OCI-LY7 (cell line): ENCODE measurements around the gene DENND1A. TPM values are rescaled to one million over a fixed set of nuclear protein-coding genes. Genes with fewer than 3 reads are reported as not detected.

Source experiments
- BruUV-seq: library from RNA; stranded (reverse); fragments of 400-500 nt; replicated peaks from 2 replicates; lab custom pipeline; 2021; lab: Mats Ljungman, UMichigan
- CTCF ChIA-PET: fragments of 300-600 bp; sonication (Branson Sonifier 250); formaldehyde crosslinking; loops from one replicate; lab custom pipeline; 2022; ENCODE audit warnings: antibody characterized with exemption; ENCODE audit not compliant: unreplicated experiment; lab: Charles Lee
- POLR2A ChIA-PET: fragments of 300-600 bp; sonication (Branson Sonifier 250); formaldehyde crosslinking; loops from one replicate; lab custom pipeline; 2022; ENCODE audit warnings: antibody characterized with exemption; lab: Charles Lee
- DNase-seq: peaks from one replicate; pipeline ENCODE4 v3.0.0-alpha.2; 2015; ENCODE audit warnings: low spot score
- H2AFZ ChIP-seq: fragments of 200-600 bp; sonication (generic), shearing (Covaris generic); 2 replicates; pipeline ENCODE4 v1.6.1; 2014; ENCODE audit warnings: mild to moderate bottlenecking, antibody characterized with exemption, low read length, moderate library complexity
- H3K27ac ChIP-seq: fragments of 200-600 bp; sonication (generic); 2 replicates; pipeline ENCODE4 v1.5.1; 2014; ENCODE audit warnings: mixed run types, low read depth, mild to moderate bottlenecking, moderate library complexity, low read length, inconsistent platforms; ENCODE audit not compliant: poor library complexity, severe bottlenecking
- H3K36me3 ChIP-seq: fragments of 200-600 bp; sonication (generic); 2 replicates; pipeline ENCODE4 v1.6.1; 2014; ENCODE audit warnings: mild to moderate bottlenecking, antibody characterized with exemption, low read length, moderate library complexity, mixed read lengths; ENCODE audit not compliant: insufficient read depth
- H3K4me1 ChIP-seq: fragments of 200-600 bp; sonication (generic); 2 replicates; pipeline ENCODE4 v1.5.1; 2014; ENCODE audit warnings: mild to moderate bottlenecking, low read length; ENCODE audit not compliant: insufficient read depth, poor library complexity, severe bottlenecking
- H3K4me2 ChIP-seq: fragments of 200-600 bp; sonication (generic); 2 replicates; pipeline ENCODE4 v1.6.1; 2014; ENCODE audit warnings: mild to moderate bottlenecking, low read length
- H3K4me3 ChIP-seq: fragments of 200-600 bp; sonication (generic); 2 replicates; pipeline ENCODE4 v1.5.1; 2014; ENCODE audit warnings: mild to moderate bottlenecking, low read depth, low read length; ENCODE audit not compliant: poor library complexity, severe bottlenecking
- H3K79me2 ChIP-seq: fragments of 200-600 bp; sonication (generic); 2 replicates; pipeline ENCODE4 v1.6.1; 2016; ENCODE audit warnings: low read depth, mild to moderate bottlenecking, low read length, moderate library complexity, mixed read lengths; ENCODE audit not compliant: insufficient read depth
- H3K9me2 ChIP-seq: fragments of 200-600 bp; sonication (generic); 2 replicates; pipeline ENCODE4 v1.6.1; 2016; ENCODE audit warnings: mild to moderate bottlenecking, low read length, mixed read lengths; ENCODE audit not compliant: insufficient read depth
- H3K9me3 ChIP-seq: fragments of 200-600 bp; sonication (generic); 2 replicates; pipeline ENCODE4 v1.6.1; 2014; ENCODE audit warnings: mild to moderate bottlenecking, mixed run types, low read length, mixed read lengths
- H4K20me1 ChIP-seq: fragments of 200-600 bp; sonication (generic); 2 replicates; pipeline ENCODE4 v1.6.1; 2014; ENCODE audit warnings: mild to moderate bottlenecking, antibody characterized with exemption, low read length, moderate library complexity, mixed read lengths; ENCODE audit not compliant: insufficient read depth
- CTCF ChIP-seq: fragments of 200-600 bp; sonication (generic); conservative IDR thresholded peaks from 2 replicates; pipeline ENCODE4 v1.5.1; 2014; ENCODE audit warnings: mild to moderate bottlenecking, antibody characterized with exemption, low read length, moderate library complexity, mixed read lengths
- EZH2phosphoT487 ChIP-seq: fragments of 200-600 bp; sonication (generic); IDR thresholded peaks from 2 replicates; pipeline ENCODE4 v1.6.1; 2018; ENCODE audit warnings: low read depth, borderline replicate concordance, mild to moderate bottlenecking, mixed run types, antibody characterized with exemption, low read length, moderate library complexity, mixed read lengths
- intact Hi-C: fragments of 100-400 bp; cut with micrococcal nuclease; formaldehyde crosslinking; loops from one replicate; pipeline ENCODE4 v1.10.0; 2022; ENCODE audit not compliant: unreplicated experiment
- total RNA-seq, 2 experiments: library from RNA; depleted of rRNA in 1 of 2; stranded (reverse); fragments of >200 nt in 1 of 2; shearing (Covaris generic) in 1 of 2; gene quantifications; 2 replicates each; pipeline ENCODE4 v1.2.3, GENCODE V29; 2014 to 2022

Gene DENND1A
- total RNA-seq, 2 experiments from 2014 or later: 17.9 to 36.3 TPM

- intact Hi-C loops: no loop called here
- Histone ChIP-seq H3K4me3 (no peak overlapping the region), H3K9me3 (no peaks in the 10 kb centered on the region), H3K9me2 (no peaks in the 10 kb centered on the region), H3K4me2 (no peak overlapping the region), H3K36me3 (no peaks in the 10 kb centered on the region), H3K79me2 (no peaks in the 10 kb centered on the region), H4K20me1 (no peaks in the 10 kb centered on the region), H3K4me1 (no peaks in the 10 kb centered on the region), H3K27ac (no peak overlapping the region), H2AFZ (no peak overlapping the region)
- BruUV-seq: no TSS peak
- CTCF ChIA-PET: no interaction called here
- POLR2A ChIA-PET: no interaction called here
- TF ChIP-seq EZH2phosphoT487 (no peak), CTCF (no peak)
- no peak for DNase-seq
Observed at GRCh38 chr9:123485216-123485615, 444.7 kb downstream of the DENND1A start.

- H3K36me3 ChIP-seq: no peaks in the 10 kb centered on the region
- H4K20me1 ChIP-seq: no peaks in the 10 kb centered on the region
- DNase-seq: no peak
- no peaks in the 10 kb centered on the region for H3K4me1 ChIP-seq
- H3K27ac ChIP-seq: no peak overlapping the region
- H2AFZ ChIP-seq: no peak overlapping the region
- no TSS peak for BruUV-seq
- intact Hi-C loops: no loop called here
- ChIA-PET CTCF (no interaction called here), POLR2A (no interaction called here)
- no peak for TF ChIP-seq EZH2phosphoT487
- no peak for TF ChIP-seq CTCF
- H3K4me3 ChIP-seq: no peak overlapping the region
- H3K79me2 ChIP-seq: no peaks in the 10 kb centered on the region
- H3K4me2 ChIP-seq: no peak overlapping the region
- no peaks in the 10 kb centered on the region for H3K9me2 ChIP-seq
- H3K9me3 ChIP-seq: no peaks in the 10 kb centered on the region
Observed at GRCh38 chr9:123484130-123484529, 445.8 kb downstream of the DENND1A start.

GRCh38 chr9:123483191-123483803 lies 446.6 kb downstream of the DENND1A start:
- no peak for DNase-seq
- no peaks in the 10 kb centered on the region for H3K9me3 ChIP-seq
- H3K4me1 ChIP-seq: no peaks in the 10 kb centered on the region
- POLR2A ChIA-PET: no interaction called here
- no peak overlapping the region for H2AFZ ChIP-seq
- H3K4me3 ChIP-seq: no peak overlapping the region
- no peaks in the 10 kb centered on the region for H3K36me3 ChIP-seq
- no peak overlapping the region for H3K27ac ChIP-seq
- CTCF ChIA-PET: interaction anchor here (0.7 kb wide), 1 partner anchor 11 kb away, joined by 3 read pairs; no protein-coding TSS in a partner anchor
- no peaks in the 10 kb centered on the region for H3K79me2 ChIP-seq
- no peak for TF ChIP-seq EZH2phosphoT487
- no peak for TF ChIP-seq CTCF
- H3K4me2 ChIP-seq: no peak overlapping the region
- BruUV-seq: no TSS peak
- H4K20me1 ChIP-seq: no peaks in the 10 kb centered on the region
- intact Hi-C loops: no loop called here
- no peaks in the 10 kb centered on the region for H3K9me2 ChIP-seq
